SU-DHL-6 (cell line): ENCODE measurements around the gene NCOA1.

Source experiments
- H2AFZ ChIP-seq: fragments of 200-600 bp; sonication (generic); 2 replicates; pipeline ENCODE4 v1.6.1; 2014; ENCODE audit warnings: low read depth, mild to moderate bottlenecking, moderate library complexity, mixed read lengths, antibody characterized with exemption, low read length; ENCODE audit not compliant: severe bottlenecking
- H3F3A ChIP-seq: fragments of 200-600 bp; shearing (Covaris generic); 2 replicates; pipeline ENCODE4 v1.6.0; 2016; ENCODE audit warnings: antibody characterized with exemption, mild to moderate bottlenecking; ENCODE audit not compliant: insufficient read depth
- H3K27ac ChIP-seq: fragments of 200-600 bp; sonication (generic); 2 replicates; pipeline ENCODE4 v1.5.1; 2016; ENCODE audit warnings: low read depth, mild to moderate bottlenecking, low read length, moderate library complexity, mixed read lengths
- H3K27me3 ChIP-seq: fragments of 200-600 bp; sonication (generic), shearing (Covaris generic); 2 replicates; pipeline ENCODE4 v1.6.0; 2014; ENCODE audit warnings: mild to moderate bottlenecking, low read length
- H3K36me3 ChIP-seq: fragments of 200-600 bp; sonication (generic); 2 replicates; pipeline ENCODE4 v1.6.1; 2014; ENCODE audit warnings: mild to moderate bottlenecking, low read length, mixed read lengths
- H3K4me2 ChIP-seq: fragments of 300-600, 200-600 bp; shearing (Covaris generic), sonication (generic); 2 replicates; pipeline ENCODE4 v1.6.0; 2014; ENCODE audit warnings: low read length, low read depth, mild to moderate bottlenecking; ENCODE audit not compliant: poor library complexity, severe bottlenecking
- H3K4me3 ChIP-seq: fragments of 200-600 bp; sonication (generic); 2 replicates; pipeline ENCODE4 v1.5.1; 2014; ENCODE audit warnings: antibody characterized with exemption, low read length, mild to moderate bottlenecking, mixed read lengths; ENCODE audit not compliant: insufficient read depth, poor library complexity, severe bottlenecking
- H3K79me2 ChIP-seq: fragments of 200-600 bp; sonication (generic); 2 replicates; pipeline ENCODE4 v1.6.1; 2014; ENCODE audit warnings: mild to moderate bottlenecking, low read length, moderate library complexity; ENCODE audit not compliant: insufficient read depth
- H3K9ac ChIP-seq: fragments of 200-600 bp; sonication (generic); 2 replicates; pipeline ENCODE4 v1.7.0; 2014; ENCODE audit warnings: mild to moderate bottlenecking, low read length
- H3K9me2 ChIP-seq: fragments of 200-600 bp; sonication (generic); replicated peaks from 2 replicates; pipeline ENCODE4 v1.6.1; 2014; ENCODE audit warnings: low read length; ENCODE audit not compliant: insufficient read depth
- H3K9me3 ChIP-seq: fragments of 200-600 bp; sonication (generic); 2 replicates; pipeline ENCODE4 v1.6.1; 2014; ENCODE audit warnings: low read length, mixed read lengths; ENCODE audit not compliant: insufficient read depth
- H4K20me1 ChIP-seq: fragments of 200-600 bp; sonication (generic); 2 replicates; pipeline ENCODE4 v1.6.1; 2014; ENCODE audit warnings: low read depth, mild to moderate bottlenecking, antibody characterized with exemption, low read length, moderate library complexity, mixed read lengths
- CTCF ChIP-seq: fragments of 200-600 bp; sonication (generic); IDR thresholded peaks from one replicate; pipeline ENCODE4 v1.5.1; 2017; ENCODE audit warnings: antibody characterized with exemption, mild to moderate bottlenecking, low read length, moderate library complexity; ENCODE audit not compliant: insufficient read depth, poor library complexity, severe bottlenecking
- EZH2phosphoT487 ChIP-seq: fragments of 200-600 bp; sonication (generic), shearing (Covaris generic); conservative IDR thresholded peaks from 2 replicates; pipeline ENCODE4 v1.6.1; 2018; ENCODE audit warnings: mild to moderate bottlenecking, antibody characterized with exemption, low read length, moderate library complexity, mixed read lengths

Gene NCOA1

GRCh38 chr2:24707143-24707542, 216.1 kb downstream of the NCOA1 start:
- Histone ChIP-seq H3F3A (no peaks in the 10 kb centered on the region), H4K20me1 (no peaks in the 10 kb centered on the region), H3K4me2 (no peak overlapping the region), H3K27ac (no peak overlapping the region), H3K79me2 (no peaks in the 10 kb centered on the region), H3K4me3 (no peak overlapping the region), H3K36me3 (0 out of 2 replicates have a peak, but pooled peaks cover 2% of the 10 kb centered on the region), H3K9me2 (no peaks in the 10 kb centered on the region), H2AFZ (no peak overlapping the region), H3K9me3 (no peaks in the 10 kb centered on the region), H3K27me3 (no peaks in the 10 kb centered on the region), H3K9ac (no peak overlapping the region)
- TF ChIP-seq CTCF = no peak
- TF ChIP-seq EZH2phosphoT487 = no peak

DNA sequence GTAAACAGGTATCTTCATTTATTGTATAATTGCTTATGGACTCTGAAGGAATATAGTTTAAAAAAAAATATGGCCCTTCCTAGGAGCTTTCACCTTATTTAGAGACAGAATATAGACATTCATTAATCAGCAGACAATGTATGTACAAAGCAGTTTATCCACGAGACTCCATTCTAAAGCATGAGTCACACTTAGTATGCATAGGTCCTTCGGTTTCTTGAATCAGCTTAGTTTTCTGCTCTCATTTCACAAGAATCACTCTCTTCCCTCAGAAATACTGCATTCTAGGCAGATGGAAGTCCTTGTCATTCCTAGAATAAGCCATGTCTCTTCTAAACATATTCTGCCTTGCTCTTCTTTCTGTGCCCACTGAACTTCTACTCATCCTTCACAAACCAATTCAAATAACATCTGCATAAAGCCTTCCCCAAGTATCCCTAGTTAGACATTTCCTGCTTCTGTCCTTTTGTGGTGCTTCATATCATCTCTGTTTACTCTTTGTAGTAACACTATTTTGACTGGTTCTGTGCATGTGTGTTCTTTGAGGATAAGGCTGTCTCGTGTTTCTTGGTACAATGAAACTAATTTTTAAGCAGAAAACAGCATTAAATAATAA, 217.6 kb downstream of the NCOA1 start:
- Histone ChIP-seq H3K9ac (no peak overlapping the region), H2AFZ (no peak overlapping the region), H4K20me1 (no peaks in the 10 kb centered on the region), H3K27ac (no peak overlapping the region), H3F3A (no peaks in the 10 kb centered on the region), H3K79me2 (no peaks in the 10 kb centered on the region), H3K4me2 (no peak overlapping the region), H3K9me3 (no peaks in the 10 kb centered on the region), H3K4me3 (no peak overlapping the region), H3K9me2 (no peaks in the 10 kb centered on the region), H3K36me3 (0 out of 2 replicates have a peak, but pooled peaks cover 2% of the 10 kb centered on the region), H3K27me3 (no peaks in the 10 kb centered on the region)
- TF ChIP-seq CTCF (no peak), EZH2phosphoT487 (no peak)

DNA sequence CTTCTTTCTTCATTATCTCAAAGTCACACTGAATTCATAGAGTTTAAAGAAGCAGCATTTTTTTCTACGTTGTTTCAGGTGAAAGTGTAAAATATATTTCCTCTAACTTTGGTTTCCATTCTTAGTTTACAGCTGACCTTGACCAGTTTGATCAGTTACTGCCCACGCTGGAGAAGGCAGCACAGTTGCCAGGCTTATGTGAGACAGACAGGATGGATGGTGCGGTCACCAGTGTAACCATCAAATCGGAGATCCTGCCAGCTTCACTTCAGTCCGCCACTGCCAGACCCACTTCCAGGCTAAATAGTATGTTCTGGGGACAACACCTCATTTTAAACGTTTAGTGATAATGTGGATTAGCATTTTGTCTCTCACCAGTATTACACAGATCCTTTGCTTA, 219.8 kb downstream of the NCOA1 start:
- no peak overlapping the region for H3K4me2 ChIP-seq
- H3K4me3 ChIP-seq = no peak overlapping the region
- no peaks in the 10 kb centered on the region for H4K20me1 ChIP-seq
- no peaks in the 10 kb centered on the region for H3K9me2 ChIP-seq
- H3K27ac ChIP-seq = no peak overlapping the region
- no peaks in the 10 kb centered on the region for H3K27me3 ChIP-seq
- no peak overlapping the region for H3K9ac ChIP-seq
- TF ChIP-seq CTCF (no peak), EZH2phosphoT487 (no peak)
- H2AFZ ChIP-seq = no peak overlapping the region
- H3K36me3 ChIP-seq = no peaks in the 10 kb centered on the region
- no peaks in the 10 kb centered on the region for H3K79me2 ChIP-seq
- H3K9me3 ChIP-seq = no peaks in the 10 kb centered on the region
- H3F3A ChIP-seq = no peaks in the 10 kb centered on the region
